ENCODE data around the gene CEP170.

The CEP170 gene

GRCh38 chr1:243280571-243281129, 25.6 kb upstream of the CEP170 start:
- Histone ChIP-seq H2AFZ (ENCODE audit: low read depth, low read length) (no peak overlapping the region), H3K4me3 (ENCODE audit: low read length) (no peak overlapping the region), H3K27ac (ENCODE audit: low read length) (no peak overlapping the region), H3K9me3 (ENCODE audit: insufficient read depth, low read length) (no peaks in the 10 kb centered on the region), H3K36me3 (replicated peaks; ENCODE audit: low read depth, low read length) (peaks cover 13% of the 10 kb centered on the region), H4K20me1 (ENCODE audit: insufficient read depth, low read length) (no peaks in the 10 kb centered on the region), H3K4me1 (ENCODE audit: low read length) (peaks cover 16% of the 10 kb centered on the region), H3K27me3 (ENCODE audit: low read depth, low read length) (no peaks in the 10 kb centered on the region), H3K4me2 (ENCODE audit: low read length) (no peak overlapping the region), H3K79me2 (ENCODE audit: low read length) (no peaks in the 10 kb centered on the region), H3K9ac (ENCODE audit: low read length) (no peak overlapping the region)
- TF ChIP-seq CTCF (IDR thresholded peaks at IDR 0.05; ENCODE audit: low read depth, low read length) (no peak), EZH2phosphoT487 (IDR thresholded peaks at IDR 0.05; ENCODE audit: low read depth) (no peak)

GRCh38 chr1:243275316-243275715, 20.2 kb upstream of the CEP170 start:
- TF ChIP-seq EZH2phosphoT487 (IDR thresholded peaks at IDR 0.05; ENCODE audit: low read depth), result no peak
- H3K36me3 ChIP-seq (replicated peaks; ENCODE audit: low read depth, low read length), result peaks cover 8% of the 10 kb centered on the region
- no peak overlapping the region for H3K4me2 ChIP-seq (ENCODE audit: low read length)
- H3K79me2 ChIP-seq (ENCODE audit: low read length), result no peaks in the 10 kb centered on the region
- no peaks in the 10 kb centered on the region for H3K9me3 ChIP-seq (ENCODE audit: insufficient read depth, low read length)
- H3K9ac ChIP-seq (ENCODE audit: low read length), result no peak overlapping the region
- H2AFZ ChIP-seq (ENCODE audit: low read depth, low read length), result no peak overlapping the region
- H4K20me1 ChIP-seq (ENCODE audit: insufficient read depth, low read length), result no peaks in the 10 kb centered on the region
- no peak overlapping the region for H3K4me3 ChIP-seq (ENCODE audit: low read length)
- no peaks in the 10 kb centered on the region for H3K27me3 ChIP-seq (ENCODE audit: low read depth, low read length)
- H3K27ac ChIP-seq (ENCODE audit: low read length), result no peak overlapping the region
- peaks cover 5% of the 10 kb centered on the region; the same call in 1 of the 2 replicates for H3K4me1 ChIP-seq (ENCODE audit: low read length)

- Histone ChIP-seq H3K9me3 (ENCODE audit: insufficient read depth, low read length) (no peaks in the 10 kb centered on the region), H3K79me2 (ENCODE audit: low read length) (no peaks in the 10 kb centered on the region), H3K4me2 (ENCODE audit: low read length) (no peak overlapping the region), H2AFZ (ENCODE audit: low read depth, low read length) (no peak overlapping the region), H4K20me1 (ENCODE audit: insufficient read depth, low read length) (no peaks in the 10 kb centered on the region), H3K27ac (ENCODE audit: low read length) (no peak overlapping the region), H3K27me3 (ENCODE audit: low read depth, low read length) (no peaks in the 10 kb centered on the region), H3K4me3 (ENCODE audit: low read length) (no peak overlapping the region), H3K9ac (ENCODE audit: low read length) (no peak overlapping the region), H3K36me3 (replicated peaks; ENCODE audit: low read depth, low read length) (peaks cover 8% of the 10 kb centered on the region), H3K4me1 (ENCODE audit: low read length) (peaks cover 14% of the 10 kb centered on the region)
- TF ChIP-seq EZH2phosphoT487 (IDR thresholded peaks at IDR 0.05; ENCODE audit: low read depth) (no peak), CTCF (IDR thresholded peaks at IDR 0.05; ENCODE audit: low read depth, low read length) (no peak)
Measured at GRCh38 chr1:243273945-243274344, 18.9 kb upstream of the CEP170 start.

GRCh38 chr1:243273506-243273905, 18.4 kb upstream of the CEP170 start:
- H3K36me3 ChIP-seq (replicated peaks; ENCODE audit: low read depth, low read length), result peaks cover 8% of the 10 kb centered on the region
- no peak overlapping the region for H3K9ac ChIP-seq (ENCODE audit: low read length)
- no peaks in the 10 kb centered on the region for H3K27me3 ChIP-seq (ENCODE audit: low read depth, low read length)

More at GRCh38 chr1:243273506-243273905, 18.4 kb upstream of the CEP170 start:
- H3K27ac ChIP-seq (ENCODE audit: low read length), result no peak overlapping the region
- H3K4me1 ChIP-seq (ENCODE audit: low read length), result peaks cover 17% of the 10 kb centered on the region
- no peaks in the 10 kb centered on the region for H4K20me1 ChIP-seq (ENCODE audit: insufficient read depth, low read length)
- no peak for TF ChIP-seq CTCF (IDR thresholded peaks at IDR 0.05; ENCODE audit: low read depth, low read length)
- H3K79me2 ChIP-seq (ENCODE audit: low read length), result no peaks in the 10 kb centered on the region
- no peaks in the 10 kb centered on the region for H3K9me3 ChIP-seq (ENCODE audit: insufficient read depth, low read length)
- H2AFZ ChIP-seq (ENCODE audit: low read depth, low read length), result no peak overlapping the region
- no peak overlapping the region for H3K4me2 ChIP-seq (ENCODE audit: low read length)
- H3K4me3 ChIP-seq (ENCODE audit: low read length), result no peak overlapping the region
